ENCODE results near the gene USP47.

DNA sequence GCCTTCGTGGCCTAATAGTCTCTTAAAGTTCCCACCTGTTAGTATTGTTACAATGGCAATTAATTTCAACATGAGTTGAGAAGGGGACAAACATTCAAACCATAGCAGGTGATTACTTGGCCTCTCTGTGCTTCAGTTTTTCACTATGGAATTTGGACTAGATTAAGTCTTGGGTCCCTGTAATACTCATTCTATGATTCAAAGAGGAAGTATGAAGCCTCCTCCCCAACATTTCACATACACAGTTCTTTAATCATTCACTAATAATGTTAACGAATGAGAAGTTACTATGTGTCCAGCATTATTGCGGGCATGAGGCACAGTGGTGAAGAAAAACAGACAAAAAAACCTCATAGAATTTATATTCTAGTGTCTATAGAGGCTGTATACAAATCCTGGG, 19.9 kb upstream of the USP47 start:
- TF ChIP-seq, protein P1, sequence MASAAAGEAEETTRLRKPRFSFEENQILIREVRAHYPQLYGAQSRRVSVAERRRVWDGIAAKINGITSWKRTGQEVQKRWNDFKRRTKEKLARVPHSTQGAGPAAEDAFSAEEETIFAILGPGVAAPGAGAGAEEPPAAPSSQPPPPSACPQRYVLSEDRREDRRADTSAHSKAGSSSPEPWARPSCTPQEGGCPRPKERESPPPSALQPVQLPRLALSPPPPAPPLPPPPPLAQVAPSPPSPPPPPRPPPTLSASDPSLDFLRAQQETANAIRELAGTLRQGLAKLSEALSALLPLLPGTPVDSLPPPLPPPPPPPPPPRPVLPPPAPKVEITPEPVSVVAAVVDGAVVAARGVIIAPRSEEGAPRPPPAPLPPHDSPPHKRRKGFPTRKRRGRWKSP (CRISPR knock-in tag; IDR thresholded peaks at IDR 0.05) = no peak
- no peak for TF ChIP-seq NBN (conservative IDR thresholded peaks at IDR 0.05)
